ENCODE measurements around the gene CCDC201. TPM values are rescaled to one million over a fixed set of nuclear protein-coding genes. Genes with fewer than 3 reads are reported as not detected.
A peak's percentile ranks its signal among the peaks of the same experiment; 100 is the strongest.

The CCDC201 gene
- total RNA-seq, 1 donor from 2014 or later: not detected

GRCh38 chr7:45893374-45893995 is 20.6 kb upstream of the CCDC201 start:
- DNase-seq (ENCODE audit: low read depth in 2 of 2): no peak

DNA sequence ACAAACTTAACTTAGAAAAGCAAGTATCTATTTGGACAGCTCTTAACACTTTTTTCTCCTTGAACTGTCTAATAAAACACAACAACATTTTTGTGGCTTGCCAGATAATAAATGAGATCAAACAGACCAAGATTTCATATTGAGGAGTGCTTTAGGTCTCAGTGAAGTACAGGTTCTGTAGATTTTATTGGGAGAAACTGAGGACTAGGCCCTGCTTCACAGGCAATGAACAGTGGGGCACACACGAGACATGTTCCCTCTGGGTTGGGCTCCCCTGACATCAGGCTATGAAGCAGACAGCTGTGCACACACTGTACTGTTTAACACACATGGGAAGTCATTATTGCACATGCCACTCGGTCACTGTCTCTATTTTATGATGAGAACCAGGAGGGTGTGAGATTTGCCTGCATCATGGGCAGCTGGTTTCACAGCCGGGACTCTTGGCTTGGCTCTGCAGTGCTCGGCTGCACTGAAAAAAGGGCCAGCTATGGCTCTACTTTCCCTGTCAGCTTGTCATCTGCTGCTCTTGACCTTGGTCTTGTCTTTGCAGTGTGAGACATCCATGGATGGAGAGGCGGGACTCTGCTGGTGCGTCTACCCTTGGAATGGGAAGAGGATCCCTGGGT is 19.6 kb upstream of the CCDC201 start:
- no peak for DNase-seq (ENCODE audit: low read depth in 2 of 2)

GRCh38 chr7:45891462-45892402 is 18.9 kb upstream of the CCDC201 start:
- DNase-seq (ENCODE audit: low read depth in 2 of 2): no peak

DNA sequence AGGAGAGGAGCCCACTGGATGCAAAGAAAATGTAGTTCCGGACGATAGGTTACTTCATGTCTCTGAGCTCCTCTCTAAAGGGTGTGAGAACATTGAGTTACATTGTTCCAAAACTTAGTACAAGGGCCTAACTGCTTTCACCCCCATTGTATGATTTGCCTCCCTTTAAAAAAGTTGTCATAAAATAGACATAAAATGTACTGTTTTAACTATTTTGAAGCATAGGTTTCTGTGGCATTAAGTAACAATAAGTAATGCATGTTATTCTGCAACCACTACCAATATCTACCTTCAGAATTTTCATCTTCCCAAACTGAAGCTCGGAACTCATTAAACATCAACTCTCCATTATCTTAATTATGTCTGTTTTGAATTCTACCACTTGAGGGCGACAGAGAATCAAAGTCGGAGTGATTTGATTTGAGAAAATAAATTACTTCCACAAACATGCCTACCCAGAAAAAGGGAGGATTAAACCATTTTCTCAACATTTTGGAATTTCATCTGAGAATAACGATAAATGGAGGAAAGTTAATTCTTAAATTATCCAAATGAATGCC is 18.1 kb upstream of the CCDC201 start:
- DNase-seq (ENCODE audit: low read depth in 2 of 2): peak; percentile 16 to 47

GRCh38 chr7:45890125-45890901 is 17.4 kb upstream of the CCDC201 start:
- no peak for DNase-seq (ENCODE audit: low read depth in 2 of 2)

- peak in 1 of 2 donors; percentile 42 for DNase-seq (ENCODE audit: low read depth in 2 of 2)
Measured at GRCh38 chr7:45889367-45890067, 16.6 kb upstream of the CCDC201 start.

GRCh38 chr7:45888993-45889366 is 16.1 kb upstream of the CCDC201 start:
- peak in 1 of 2 donors; percentile 18 for DNase-seq (ENCODE audit: low read depth in 2 of 2)

GRCh38 chr7:45888185-45888992 is 15.5 kb upstream of the CCDC201 start, which contains the start of gene IGFBP1:
TSS of gene IGFBP1 (plus strand) at chr7:45888488. CDS start at chr7:45888653, 165 bp downstream.
- DNase-seq (ENCODE audit: low read depth in 2 of 2): peak in 1 of 2 donors; percentile 57

- DNase-seq (ENCODE audit: low read depth in 2 of 2): no peak
Measured at GRCh38 chr7:45886931-45887667, 14.2 kb upstream of the CCDC201 start.

GRCh38 chr7:45885264-45885882 is 12.5 kb upstream of the CCDC201 start:
- peak in 1 of 2 donors; percentile 11 for DNase-seq (ENCODE audit: low read depth in 2 of 2)

- DNase-seq (ENCODE audit: low read depth in 2 of 2): no peak
Measured at GRCh38 chr7:45884136-45884535, 11.3 kb upstream of the CCDC201 start.

GRCh38 chr7:45882465-45882810 is 9.6 kb upstream of the CCDC201 start:
- DNase-seq (ENCODE audit: low read depth in 2 of 2): no peak

DNA sequence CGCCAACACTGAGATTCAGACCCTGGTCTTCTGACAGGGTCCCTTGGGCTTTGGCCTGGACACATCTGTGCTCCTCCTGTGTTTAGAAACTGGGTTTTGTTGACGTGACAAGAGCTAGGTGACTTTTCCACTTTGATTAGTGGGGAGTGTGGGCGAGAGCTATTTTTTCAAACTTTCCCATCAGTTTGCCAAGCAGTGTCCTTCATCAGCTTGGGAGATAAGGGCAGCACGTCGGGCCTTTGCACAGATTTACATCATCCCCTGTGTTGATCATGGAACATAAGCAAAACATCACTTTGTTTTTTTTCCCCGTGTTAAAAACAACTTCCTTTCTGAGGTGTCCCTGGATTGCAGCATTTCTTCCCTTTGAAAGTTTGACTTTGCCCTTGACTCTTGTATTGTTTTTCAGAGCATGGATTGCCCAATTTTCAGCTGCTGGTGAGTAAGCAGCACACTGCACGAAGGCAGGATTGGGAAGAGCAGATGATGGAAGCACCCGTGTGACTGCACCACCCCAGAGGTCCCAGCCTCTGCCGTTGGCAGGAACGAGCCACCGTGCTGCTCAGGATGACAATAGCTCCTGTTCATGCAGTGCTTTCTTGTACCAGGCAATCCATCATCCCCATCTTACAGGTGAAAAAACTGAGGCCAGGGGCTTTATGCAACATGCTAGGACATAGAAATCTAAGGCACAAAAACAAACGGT is 9.0 kb upstream of the CCDC201 start:
- peak; percentile 33 to 56 for DNase-seq (ENCODE audit: low read depth in 2 of 2)

DNA sequence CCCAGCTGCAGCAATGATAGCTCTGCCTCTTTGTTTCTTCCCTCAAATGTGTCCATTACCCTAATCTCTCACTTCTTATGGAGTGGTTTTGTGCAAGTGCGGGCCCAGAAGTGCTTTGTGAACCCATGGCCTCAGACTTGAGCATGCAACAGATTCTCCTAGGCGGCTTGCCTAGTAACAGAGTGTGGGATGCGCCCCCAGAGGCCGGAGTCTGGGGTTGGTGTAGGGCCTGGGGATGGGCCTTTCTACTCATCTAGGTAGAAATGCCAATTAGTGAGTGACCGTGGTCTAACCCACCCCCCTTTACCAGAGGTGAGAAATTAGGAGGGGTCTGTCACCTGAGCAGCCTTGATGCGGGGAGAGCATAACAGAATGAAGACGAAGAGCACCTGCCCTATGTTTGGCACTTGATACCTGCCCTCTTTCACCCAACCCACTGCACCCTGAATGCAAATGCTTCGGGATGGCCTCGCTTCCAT is 8.4 kb upstream of the CCDC201 start:
- no peak for DNase-seq (ENCODE audit: low read depth in 2 of 2)

DNA sequence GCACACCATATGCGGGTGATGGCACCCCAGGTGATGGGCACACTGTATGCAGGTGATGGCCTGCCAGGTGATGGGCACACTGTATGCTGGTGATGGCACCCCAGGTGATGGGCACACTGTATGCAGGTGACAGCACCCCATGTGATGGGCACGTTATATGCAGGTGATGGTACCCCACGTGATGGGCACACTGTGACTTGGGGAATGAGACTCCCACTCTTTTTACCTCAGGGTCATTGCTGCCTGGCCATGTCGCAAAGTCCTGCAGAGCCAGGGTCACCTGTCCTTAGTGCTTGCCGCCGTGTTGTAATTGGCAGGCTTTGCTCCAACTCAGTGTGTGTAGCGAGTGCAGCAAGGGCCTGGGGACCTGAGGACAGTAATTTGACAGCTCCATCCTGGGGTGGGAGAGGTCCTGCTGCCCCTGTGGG is 7.6 kb upstream of the CCDC201 start:
- no peak for DNase-seq (ENCODE audit: low read depth in 2 of 2)

DNA sequence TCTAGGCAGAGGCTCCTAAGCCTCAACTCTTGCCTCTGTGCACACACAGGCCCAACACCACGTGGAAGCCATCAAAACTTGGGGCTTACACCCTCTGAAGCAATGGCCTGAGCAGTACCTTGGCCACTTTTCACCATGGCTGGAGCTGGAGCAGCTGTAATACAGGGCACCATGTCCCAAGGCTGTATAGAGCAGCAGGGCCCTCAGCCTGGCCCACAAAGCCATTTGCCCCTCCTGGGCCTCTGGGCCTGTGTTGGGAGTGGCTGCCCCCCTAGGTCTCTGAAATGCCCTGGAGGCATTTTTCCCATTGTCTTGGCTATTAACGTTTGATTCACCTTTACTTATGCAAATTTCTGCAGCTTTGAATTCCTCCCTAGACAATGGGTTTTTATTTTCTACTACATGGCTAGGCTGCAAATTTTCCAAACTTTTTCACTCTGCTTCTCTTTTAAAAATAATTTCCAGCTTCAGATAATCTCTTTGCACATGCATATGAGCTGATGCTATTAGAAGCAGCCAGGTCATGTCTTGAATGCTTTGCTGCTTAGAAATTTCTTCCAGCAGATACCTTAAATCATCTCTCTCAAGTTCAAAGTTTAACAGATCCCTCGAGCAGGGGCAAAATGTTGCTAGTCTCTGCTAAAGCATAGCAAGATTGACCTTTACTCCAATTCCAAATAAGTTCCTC is 5.7 kb upstream of the CCDC201 start:
- no peak for DNase-seq (ENCODE audit: low read depth in 2 of 2)

GRCh38 chr7:45876519-45876918 is 3.6 kb upstream of the CCDC201 start:
- no peak for DNase-seq (ENCODE audit: low read depth in 2 of 2)

Data from dermis microvascular lymphatic vessel endothelial cell (primary cell).